Measurements from ENCODE around the gene MKI67.

The MKI67 gene

DNA sequence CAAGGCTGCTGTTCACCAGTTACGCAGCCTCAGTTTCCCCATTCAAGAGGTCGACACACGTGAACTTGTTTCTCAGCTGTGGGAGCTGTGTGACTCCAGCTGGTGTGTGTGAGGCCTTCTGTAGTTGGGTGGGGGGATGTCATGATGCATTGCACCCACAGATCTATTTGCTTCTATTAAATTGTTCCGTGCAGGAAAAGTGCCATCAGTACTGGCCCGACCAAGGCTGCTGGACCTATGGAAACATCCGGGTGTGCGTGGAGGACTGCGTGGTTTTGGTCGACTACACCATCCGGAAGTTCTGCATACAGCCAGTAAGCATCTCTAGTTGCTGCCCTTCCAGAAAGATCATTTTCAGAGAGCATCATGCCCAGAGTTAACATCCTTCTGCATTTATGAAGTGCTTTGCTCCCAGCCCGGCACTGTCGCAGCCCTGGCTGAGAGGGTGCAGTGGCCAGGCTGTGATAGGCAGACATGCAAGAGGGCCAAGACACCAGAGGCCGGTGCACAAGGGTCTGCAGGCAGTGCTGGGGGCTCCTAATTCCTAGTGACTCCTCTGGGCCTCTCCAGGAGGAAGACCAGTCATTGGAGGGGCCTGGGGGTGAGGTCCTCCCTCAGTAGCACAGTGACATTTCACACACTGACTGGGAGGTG lies 60.2 kb downstream of the MKI67 start:
- Mint-ChIP-seq H3K27me3 (no peaks in the 10 kb centered on the region), H3K36me3 (peaks cover 14% of the 10 kb centered on the region), H3K4me1 (peaks cover 61% of the 10 kb centered on the region), H3K27ac (peak overlapping the region; percentile 95), H3K9me3 (no peaks in the 10 kb centered on the region), H3K4me3 (no peak overlapping the region)
- no peak for DNase-seq (ENCODE audit: low spot score in 2 of 2)
- no peak for ATAC-seq (ENCODE audit: low read depth)

DNA sequence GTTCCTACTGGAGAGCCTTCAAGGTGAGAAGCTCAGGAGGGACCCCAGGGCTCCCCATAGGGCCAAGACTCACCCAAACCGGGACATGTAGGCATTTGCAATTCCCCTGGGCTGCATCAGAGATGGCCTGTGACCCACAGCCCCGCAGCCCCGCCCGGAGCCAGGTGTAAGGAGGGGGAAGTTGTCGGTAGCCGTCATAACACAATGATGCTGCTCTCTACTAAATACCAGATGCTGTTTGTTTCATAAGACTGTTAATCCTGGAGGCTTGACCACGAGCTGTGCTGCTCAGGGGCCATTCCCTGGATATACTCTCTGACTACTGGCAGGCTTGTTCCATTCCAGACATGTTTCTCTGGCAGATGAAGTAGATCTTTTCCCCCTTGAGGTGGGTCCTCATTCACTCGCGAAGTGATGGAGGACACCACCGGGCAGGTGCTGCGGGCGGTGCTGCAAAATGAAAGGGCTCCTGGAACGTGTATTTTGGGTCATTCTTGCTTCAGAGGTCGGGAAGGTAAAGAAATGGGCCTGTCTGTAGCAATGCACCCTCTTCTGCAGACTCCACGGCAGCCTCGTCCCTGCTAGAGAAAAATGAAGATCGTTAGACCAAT lies 61.1 kb downstream of the MKI67 start:
- no peaks in the 10 kb centered on the region for H3K9me3 Mint-ChIP-seq
- H3K27ac Mint-ChIP-seq: peak overlapping the region; percentile 95
- no peaks in the 10 kb centered on the region for H3K27me3 Mint-ChIP-seq
- DNase-seq (ENCODE audit: low spot score in 2 of 2) (peak; percentile 75 to 78), ATAC-seq (ENCODE audit: low read depth) (peak; percentile 65)
- peak overlapping the region; percentile 73 for H3K4me3 Mint-ChIP-seq
- H3K36me3 Mint-ChIP-seq: peaks cover 17% of the 10 kb centered on the region
- peaks cover 66% of the 10 kb centered on the region for H3K4me1 Mint-ChIP-seq

DNA sequence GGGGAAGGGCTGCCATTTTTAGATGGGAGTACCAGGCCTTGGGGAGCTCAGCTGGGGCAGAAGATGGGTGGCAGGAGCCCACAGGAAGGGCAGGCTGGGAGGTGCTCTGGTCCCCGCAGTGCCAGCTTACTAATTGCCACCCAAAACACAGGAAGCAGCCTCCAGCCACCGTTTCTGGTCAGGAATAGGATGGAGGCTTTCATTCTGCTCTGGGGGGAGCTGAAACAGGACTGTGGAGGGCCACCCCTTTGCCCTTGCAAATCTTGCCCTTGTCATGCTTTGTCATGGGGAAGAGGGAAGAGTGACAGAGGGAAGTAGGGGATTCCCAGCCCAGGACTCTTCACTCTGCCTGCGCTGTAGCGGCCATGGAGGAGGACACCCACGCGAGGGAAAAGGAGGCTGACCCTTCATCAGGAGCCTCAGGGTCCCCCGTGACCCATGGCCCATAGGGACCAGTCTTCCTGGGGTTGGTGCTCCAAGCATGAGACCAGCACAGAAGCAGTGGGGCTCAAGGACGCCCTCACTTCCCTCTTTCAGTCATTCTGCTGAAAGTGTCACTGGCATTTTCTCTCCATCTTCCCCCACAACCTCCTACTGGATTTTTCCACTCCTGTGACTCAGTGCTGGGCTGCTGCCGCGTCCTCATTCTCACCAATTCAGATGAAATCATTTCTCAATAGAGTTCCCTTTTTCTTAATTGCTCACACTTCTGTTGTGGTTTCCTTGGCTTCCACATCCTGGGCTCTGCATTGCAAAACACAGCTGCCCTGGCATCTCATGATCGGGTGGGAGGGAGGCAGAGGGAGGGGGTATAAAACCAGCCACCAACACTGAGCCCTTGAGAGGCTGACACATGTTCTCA lies 61.9 kb downstream of the MKI67 start:
- ATAC-seq (ENCODE audit: low read depth): peak; percentile 67
- Mint-ChIP-seq H3K27ac (peak overlapping the region; percentile 95), H3K27me3 (no peaks in the 10 kb centered on the region), H3K4me1 (peaks cover 68% of the 10 kb centered on the region), H3K36me3 (peaks cover 21% of the 10 kb centered on the region), H3K4me3 (peak overlapping the region; percentile 73), H3K9me3 (no peaks in the 10 kb centered on the region)
- DNase-seq (ENCODE audit: low spot score in 2 of 2): peak in 1 of 2 donors; percentile 35

DNA sequence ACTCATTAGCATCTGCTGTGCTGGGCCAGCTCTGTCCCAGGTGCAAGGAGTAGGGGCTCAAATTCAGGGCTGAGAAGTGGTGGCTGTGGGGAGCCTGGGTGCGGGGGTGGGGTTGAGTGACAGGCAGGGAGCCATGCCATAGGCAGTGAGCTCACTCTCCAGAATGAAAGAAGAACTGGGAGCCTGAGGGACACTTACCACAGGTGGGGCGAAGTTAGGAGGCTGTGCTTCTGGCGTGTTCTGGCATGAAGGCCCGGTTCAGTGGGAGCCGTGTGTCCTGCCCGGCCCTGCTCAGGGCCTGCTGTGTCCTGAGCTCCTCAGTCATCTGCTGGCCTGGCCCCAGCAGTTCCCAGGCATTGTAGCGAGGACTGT lies 62.5 kb downstream of the MKI67 start:
- peaks cover 71% of the 10 kb centered on the region for H3K4me1 Mint-ChIP-seq
- peak overlapping the region; percentile 75 for H3K4me3 Mint-ChIP-seq
- no peaks in the 10 kb centered on the region for H3K9me3 Mint-ChIP-seq
- H3K27me3 Mint-ChIP-seq: no peaks in the 10 kb centered on the region
- no peak for ATAC-seq (ENCODE audit: low read depth)
- peak overlapping the region; percentile 95 for H3K27ac Mint-ChIP-seq
- H3K36me3 Mint-ChIP-seq: peaks cover 21% of the 10 kb centered on the region
- no peak for DNase-seq (ENCODE audit: low spot score in 2 of 2)

DNA sequence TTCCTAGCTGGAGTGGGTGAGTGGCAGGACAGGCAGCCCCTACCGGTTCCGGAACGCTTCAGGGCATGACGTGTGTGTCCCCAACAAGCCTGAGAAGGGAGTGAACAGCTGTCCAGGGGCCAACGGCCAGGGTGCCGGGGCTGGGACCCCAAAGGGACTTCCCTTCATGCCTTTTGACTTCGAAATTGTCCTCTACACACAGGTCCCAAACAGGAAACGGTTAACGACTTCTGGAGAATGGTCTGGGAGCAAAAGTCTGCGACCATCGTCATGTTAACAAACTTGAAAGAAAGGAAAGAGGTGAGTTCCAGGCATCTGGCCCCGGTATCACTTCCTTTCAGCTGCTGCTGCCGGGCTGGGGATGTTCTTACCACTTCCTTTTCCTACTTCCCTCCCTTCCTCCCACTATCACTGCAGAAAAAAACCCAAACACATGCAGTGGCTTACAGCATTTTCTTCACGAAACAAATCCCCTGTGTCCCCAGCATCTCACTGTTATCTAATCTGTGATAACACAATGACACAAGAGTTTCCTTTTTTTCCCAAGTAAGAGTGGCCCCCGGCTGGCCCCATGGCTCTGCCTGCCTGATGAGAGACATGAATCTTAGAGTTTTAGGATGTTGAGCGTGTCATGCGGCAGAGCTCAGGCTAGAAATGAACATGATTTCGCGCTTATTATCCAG lies 63.2 kb downstream of the MKI67 start:
- peak; percentile 57 for ATAC-seq (ENCODE audit: low read depth)
- Mint-ChIP-seq H3K9me3 (no peaks in the 10 kb centered on the region), H3K36me3 (peaks cover 21% of the 10 kb centered on the region), H3K27me3 (no peaks in the 10 kb centered on the region), H3K27ac (peak overlapping the region; percentile 95), H3K4me3 (peak overlapping the region; percentile 75), H3K4me1 (peaks cover 72% of the 10 kb centered on the region)
- peak; percentile 58 to 59 for DNase-seq (ENCODE audit: low spot score in 2 of 2)

DNA sequence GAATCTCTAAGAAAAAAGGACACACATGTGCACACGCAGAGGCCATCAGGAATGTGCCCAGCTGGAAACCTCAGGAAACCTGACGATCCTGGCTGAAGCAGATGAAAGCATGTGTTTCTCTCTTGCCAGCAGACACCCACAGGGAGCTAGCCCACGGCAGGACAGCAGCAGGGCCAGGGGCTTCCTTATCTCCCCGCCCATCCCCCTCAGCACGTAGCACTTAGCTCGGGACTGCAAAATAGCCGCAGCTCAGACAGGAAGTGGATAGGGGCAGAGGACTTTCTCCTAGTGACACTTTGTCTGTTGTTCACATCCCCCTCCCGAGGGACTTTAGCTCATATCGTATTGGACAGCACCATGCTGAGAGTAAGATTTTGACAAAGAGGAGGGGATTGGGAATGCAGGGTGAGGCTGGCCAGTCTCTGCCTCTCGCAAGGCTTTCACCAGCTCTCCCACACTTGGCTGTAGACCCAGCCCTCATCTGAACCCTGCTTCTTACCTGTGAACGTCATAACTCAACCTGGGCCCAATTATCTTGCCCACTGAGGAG lies 63.8 kb downstream of the MKI67 start:
- no peaks in the 10 kb centered on the region for H3K27me3 Mint-ChIP-seq
- H3K27ac Mint-ChIP-seq: peak overlapping the region; percentile 95
- no peak for ATAC-seq (ENCODE audit: low read depth)
- peaks cover 24% of the 10 kb centered on the region for H3K36me3 Mint-ChIP-seq
- H3K4me3 Mint-ChIP-seq: peak overlapping the region; percentile 75
- no peak for DNase-seq (ENCODE audit: low spot score in 2 of 2)
- no peaks in the 10 kb centered on the region for H3K9me3 Mint-ChIP-seq
- peaks cover 74% of the 10 kb centered on the region for H3K4me1 Mint-ChIP-seq

DNA sequence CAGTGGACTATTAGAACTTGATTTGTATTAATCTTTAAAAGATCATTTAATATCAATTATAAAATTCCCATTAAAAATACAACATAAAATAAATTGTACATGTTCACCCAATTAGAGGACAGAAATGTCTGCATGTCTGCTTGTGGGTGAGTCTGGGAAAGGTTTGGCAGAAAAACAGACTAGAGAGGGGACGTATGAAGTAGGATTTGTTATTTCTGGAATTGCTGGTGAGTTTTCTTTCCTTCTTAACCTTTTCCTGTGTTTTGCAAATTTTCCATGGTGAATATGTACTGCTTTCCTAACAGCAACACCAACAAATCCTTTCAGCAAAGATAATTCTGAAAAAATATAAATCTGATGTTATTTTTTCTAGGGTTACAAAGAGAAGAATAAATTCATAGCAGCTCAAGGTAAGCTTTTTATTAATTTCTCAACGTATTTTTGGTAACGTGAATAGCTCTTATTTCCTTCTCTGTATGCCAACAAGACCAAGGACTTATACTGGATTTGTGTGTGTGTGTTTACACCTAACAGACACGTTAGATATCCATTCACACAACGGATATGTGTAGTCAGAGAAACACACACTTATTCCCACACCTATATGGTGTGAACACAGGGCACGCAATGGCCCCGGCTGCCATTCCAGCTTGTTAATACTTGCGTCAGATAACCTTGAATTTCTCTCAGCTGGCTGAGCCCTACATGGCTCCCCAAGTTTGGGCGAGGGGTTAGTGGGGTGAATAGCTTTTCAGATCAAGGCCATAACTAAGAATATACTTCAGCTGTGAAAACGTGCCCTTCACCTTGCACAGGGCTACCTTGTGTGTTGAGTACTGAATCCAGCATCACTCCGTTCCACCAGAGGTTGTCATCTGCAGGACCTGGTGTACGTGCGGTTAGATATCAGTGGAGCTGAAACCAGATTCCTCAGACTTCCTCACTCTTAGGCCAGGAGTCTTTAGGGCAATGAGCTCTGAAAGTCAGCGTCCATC lies 64.6 kb downstream of the MKI67 start:
- H3K4me1 Mint-ChIP-seq: peaks cover 66% of the 10 kb centered on the region
- H3K9me3 Mint-ChIP-seq: no peaks in the 10 kb centered on the region
- peaks cover 16% of the 10 kb centered on the region for H3K36me3 Mint-ChIP-seq
- peak overlapping the region; percentile 95 for H3K27ac Mint-ChIP-seq
- DNase-seq (ENCODE audit: low spot score in 2 of 2) (no peak), ATAC-seq (ENCODE audit: low read depth) (no peak)
- no peaks in the 10 kb centered on the region for H3K27me3 Mint-ChIP-seq
- peak overlapping the region; percentile 50 for H3K4me3 Mint-ChIP-seq

DNA sequence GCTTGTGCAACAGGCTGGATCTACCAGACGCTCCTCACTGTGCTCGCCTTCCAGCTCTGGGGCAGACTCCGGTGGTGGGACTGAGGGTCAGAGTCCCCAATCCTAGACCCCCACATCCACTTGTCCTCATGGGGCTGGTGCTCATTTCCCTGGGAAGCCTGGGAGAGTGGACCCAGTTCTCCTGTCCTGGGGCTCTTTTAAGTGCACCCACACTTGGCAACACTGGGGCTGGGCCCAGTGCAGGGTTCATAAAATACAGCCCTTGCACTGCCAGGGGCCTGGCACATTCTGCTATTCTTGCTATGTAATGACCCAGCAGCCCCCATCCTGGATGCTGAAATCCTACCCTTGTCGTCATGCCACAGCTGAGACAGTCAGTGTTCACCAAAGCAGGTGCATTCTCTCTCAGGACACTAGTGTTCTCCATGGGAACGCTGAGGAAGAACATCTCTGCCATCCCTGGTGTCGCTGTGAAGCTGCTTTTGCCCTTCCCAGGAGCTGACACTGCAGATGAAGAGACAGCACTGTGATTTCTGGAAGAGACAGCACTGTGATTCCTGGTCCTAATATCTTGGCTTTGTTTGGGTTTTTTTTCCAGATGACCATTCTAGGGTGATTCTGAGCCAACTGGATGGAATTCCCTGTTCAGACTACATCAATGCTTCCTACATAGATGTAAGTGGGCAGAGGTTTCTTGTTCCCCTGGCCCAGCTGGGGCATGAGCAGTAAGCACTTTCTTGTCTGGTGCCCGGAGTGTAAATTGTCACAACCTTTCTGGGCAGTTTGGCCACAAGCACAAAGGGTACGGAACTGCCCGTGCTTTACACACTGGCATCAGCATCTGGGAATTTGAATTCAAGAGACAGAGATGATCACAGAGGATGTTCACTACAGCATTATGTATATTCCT lies 65.6 kb downstream of the MKI67 start:
- no peaks in the 10 kb centered on the region for H3K9me3 Mint-ChIP-seq
- H3K27ac Mint-ChIP-seq: no peak overlapping the region
- no peak overlapping the region for H3K4me3 Mint-ChIP-seq
- peaks cover 60% of the 10 kb centered on the region for H3K4me1 Mint-ChIP-seq
- no peaks in the 10 kb centered on the region for H3K27me3 Mint-ChIP-seq
- peaks cover 17% of the 10 kb centered on the region for H3K36me3 Mint-ChIP-seq
- DNase-seq (ENCODE audit: low spot score in 2 of 2): no peak
- ATAC-seq (ENCODE audit: low read depth): no peak

DNA sequence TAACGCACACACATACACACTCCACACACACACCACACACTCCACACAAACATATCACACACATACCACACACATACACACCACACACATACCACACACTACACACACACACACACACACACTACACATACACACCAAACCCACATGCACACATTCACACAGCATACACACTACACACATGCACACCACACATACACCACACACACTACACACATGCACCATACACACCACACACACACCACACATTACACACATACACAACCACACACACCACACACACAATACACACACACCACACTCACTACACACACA lies 66.3 kb downstream of the MKI67 start:
- no peak for ATAC-seq (ENCODE audit: low read depth)
- Mint-ChIP-seq H3K27ac (no peak overlapping the region), H3K27me3 (no peaks in the 10 kb centered on the region), H3K36me3 (peaks cover 21% of the 10 kb centered on the region), H3K4me3 (no peak overlapping the region), H3K9me3 (no peaks in the 10 kb centered on the region), H3K4me1 (peaks cover 53% of the 10 kb centered on the region)
- no peak for DNase-seq (ENCODE audit: low spot score in 2 of 2)

DNA sequence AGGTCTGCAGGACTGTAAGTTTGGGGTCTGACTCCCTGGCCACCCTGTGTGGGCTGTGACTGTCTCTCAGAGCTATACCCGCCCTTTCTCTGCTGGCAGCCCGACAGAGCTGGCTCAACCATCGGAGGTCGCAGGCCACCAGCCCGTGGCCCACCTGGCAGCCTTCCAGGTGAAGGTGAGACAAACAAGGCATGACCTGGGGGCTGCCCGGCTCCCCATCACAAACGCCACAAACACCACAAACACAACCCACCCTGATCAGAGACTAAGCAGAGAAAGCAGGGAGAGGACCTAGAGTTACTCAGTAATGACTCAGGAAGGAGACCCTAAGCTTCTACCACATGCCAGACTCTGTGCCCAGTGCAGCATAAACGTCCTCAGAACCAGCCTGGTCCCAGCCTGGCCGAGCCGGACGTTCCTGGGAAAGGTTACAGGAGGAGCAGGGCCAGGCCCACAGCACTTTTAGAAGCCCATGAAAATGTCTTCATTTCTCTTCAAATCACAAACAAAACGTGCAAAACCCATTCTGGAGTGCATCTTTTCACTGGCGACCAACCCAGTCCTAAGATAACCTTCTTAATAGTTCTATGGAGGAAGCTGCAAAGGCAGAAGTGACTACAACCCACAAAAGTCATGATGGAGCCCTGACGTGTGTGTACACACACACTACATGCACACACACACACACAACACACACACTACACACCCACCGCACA lies 66.8 kb downstream of the MKI67 start:
- Mint-ChIP-seq H3K4me1 (peaks cover 48% of the 10 kb centered on the region), H3K9me3 (no peaks in the 10 kb centered on the region), H3K27ac (no peak overlapping the region), H3K36me3 (peaks cover 22% of the 10 kb centered on the region), H3K4me3 (no peak overlapping the region), H3K27me3 (no peaks in the 10 kb centered on the region)
- DNase-seq (ENCODE audit: low spot score in 2 of 2) (no peak), ATAC-seq (ENCODE audit: low read depth) (no peak)

DNA sequence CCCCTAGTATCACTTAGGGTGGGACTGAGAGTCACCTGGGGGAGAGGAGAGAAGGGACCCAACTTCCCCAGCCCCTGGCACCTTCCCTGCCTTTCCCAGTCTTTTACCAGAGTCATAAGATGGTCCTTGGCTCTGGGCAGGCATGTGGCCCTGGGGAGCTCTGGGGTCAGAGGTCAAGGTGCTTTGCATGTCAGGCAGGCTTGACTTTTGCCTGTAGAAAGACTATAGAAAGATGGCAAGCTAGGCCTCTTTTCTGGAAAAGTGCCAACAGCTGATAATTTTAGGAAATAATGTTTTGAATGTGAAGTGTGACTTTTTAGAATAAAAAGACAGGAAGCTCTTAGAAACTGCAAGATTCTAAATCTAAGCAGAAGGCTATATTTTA lies 67.5 kb downstream of the MKI67 start:
- Mint-ChIP-seq H3K27ac (no peak overlapping the region), H3K4me1 (peaks cover 41% of the 10 kb centered on the region), H3K27me3 (no peaks in the 10 kb centered on the region), H3K9me3 (no peaks in the 10 kb centered on the region), H3K36me3 (peaks cover 25% of the 10 kb centered on the region), H3K4me3 (no peak overlapping the region)
- ATAC-seq (ENCODE audit: low read depth) (no peak), DNase-seq (ENCODE audit: low spot score in 2 of 2) (no peak)
